ENCODE data around the gene RIOK2.

DNA sequence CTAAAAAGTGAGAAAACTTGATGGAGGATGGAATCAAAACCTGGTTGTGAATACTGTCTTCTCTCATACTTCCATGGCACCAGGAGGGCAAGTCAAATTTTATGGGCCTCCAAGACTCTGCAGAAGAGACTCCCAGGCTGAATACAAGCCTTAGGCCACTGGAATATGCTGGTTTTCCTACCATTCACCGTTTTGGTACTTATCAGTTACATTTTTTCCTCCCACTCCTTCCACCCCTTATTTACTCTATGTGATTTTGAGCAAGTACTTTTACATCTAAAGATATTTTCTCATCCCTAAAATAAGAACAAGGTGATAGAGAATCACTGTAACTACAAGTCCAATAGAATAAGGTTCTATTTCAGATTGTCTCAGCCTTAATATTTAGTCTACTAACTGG is 32.6 kb downstream of the RIOK2 start:
- TF ChIP-seq OSR1 (CRISPR knock-in tag; IDR thresholded peaks at IDR 0.05) (no peak), ZFP30 (CRISPR knock-in tag; IDR thresholded peaks at IDR 0.05) (no peak), ZNF70 (CRISPR knock-in tag; IDR thresholded peaks at IDR 0.05) (no peak), ZNF565 (CRISPR knock-in tag; conservative IDR thresholded peaks at IDR 0.05; ENCODE audit: low read depth) (no peak), TSHZ2 (CRISPR knock-in tag; IDR thresholded peaks at IDR 0.05) (no peak), ARNTL (CRISPR knock-in tag; IDR thresholded peaks at IDR 0.05; ENCODE audit: borderline replicate concordance, low read depth) (no peak), SNAI2 (CRISPR knock-in tag; IDR thresholded peaks at IDR 0.05) (no peak)
- TF ChIP-seq, protein P1, sequence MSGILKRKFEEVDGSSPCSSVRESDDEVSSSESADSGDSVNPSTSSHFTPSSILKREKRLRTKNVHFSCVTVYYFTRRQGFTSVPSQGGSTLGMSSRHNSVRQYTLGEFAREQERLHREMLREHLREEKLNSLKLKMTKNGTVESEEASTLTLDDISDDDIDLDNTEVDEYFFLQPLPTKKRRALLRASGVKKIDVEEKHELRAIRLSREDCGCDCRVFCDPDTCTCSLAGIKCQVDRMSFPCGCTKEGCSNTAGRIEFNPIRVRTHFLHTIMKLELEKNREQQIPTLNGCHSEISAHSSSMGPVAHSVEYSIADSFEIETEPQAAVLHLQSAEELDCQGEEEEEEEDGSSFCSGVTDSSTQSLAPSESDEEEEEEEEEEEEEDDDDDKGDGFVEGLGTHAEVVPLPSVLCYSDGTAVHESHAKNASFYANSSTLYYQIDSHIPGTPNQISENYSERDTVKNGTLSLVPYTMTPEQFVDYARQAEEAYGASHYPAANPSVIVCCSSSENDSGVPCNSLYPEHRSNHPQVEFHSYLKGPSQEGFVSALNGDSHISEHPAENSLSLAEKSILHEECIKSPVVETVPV (CRISPR knock-in tag; IDR thresholded peaks at IDR 0.05) = no peak
- TF ChIP-seq, protein P2, sequence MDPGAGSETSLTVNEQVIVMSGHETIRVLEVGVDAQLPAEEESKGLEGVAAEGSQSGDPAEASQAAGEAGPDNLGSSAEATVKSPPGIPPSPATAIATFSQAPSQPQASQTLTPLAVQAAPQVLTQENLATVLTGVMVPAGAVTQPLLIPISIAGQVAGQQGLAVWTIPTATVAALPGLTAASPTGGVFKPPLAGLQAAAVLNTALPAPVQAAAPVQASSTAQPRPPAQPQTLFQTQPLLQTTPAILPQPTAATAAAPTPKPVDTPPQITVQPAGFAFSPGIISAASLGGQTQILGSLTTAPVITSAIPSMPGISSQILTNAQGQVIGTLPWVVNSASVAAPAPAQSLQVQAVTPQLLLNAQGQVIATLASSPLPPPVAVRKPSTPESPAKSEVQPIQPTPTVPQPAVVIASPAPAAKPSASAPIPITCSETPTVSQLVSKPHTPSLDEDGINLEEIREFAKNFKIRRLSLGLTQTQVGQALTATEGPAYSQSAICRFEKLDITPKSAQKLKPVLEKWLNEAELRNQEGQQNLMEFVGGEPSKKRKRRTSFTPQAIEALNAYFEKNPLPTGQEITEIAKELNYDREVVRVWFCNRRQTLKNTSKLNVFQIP (CRISPR knock-in tag; IDR thresholded peaks at IDR 0.05; ENCODE audit: borderline replicate concordance, low read depth) = no peak
- TF ChIP-seq, protein P3, sequence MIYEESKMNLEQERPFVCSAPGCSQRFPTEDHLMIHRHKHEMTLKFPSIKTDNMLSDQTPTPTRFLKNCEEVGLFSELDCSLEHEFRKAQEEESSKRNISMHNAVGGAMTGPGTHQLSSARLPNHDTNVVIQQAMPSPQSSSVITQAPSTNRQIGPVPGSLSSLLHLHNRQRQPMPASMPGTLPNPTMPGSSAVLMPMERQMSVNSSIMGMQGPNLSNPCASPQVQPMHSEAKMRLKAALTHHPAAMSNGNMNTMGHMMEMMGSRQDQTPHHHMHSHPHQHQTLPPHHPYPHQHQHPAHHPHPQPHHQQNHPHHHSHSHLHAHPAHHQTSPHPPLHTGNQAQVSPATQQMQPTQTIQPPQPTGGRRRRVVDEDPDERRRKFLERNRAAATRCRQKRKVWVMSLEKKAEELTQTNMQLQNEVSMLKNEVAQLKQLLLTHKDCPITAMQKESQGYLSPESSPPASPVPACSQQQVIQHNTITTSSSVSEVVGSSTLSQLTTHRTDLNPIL (CRISPR knock-in tag; IDR thresholded peaks at IDR 0.05; ENCODE audit: low read depth) = no peak
